ENCODE data around the gene DMXL2. TPM values are rescaled to one million over a fixed set of nuclear protein-coding genes. Genes with fewer than 3 reads are reported as not detected.
"Not testable (repeated sequence)": the region's sequence is repeated elsewhere in the genome, so short reads cannot be mapped to it uniquely, and the experiment has no call there.

Gene DMXL2
- total RNA-seq, 2 donors from 2014 or later: 10.0 to 22.2 TPM

DNA sequence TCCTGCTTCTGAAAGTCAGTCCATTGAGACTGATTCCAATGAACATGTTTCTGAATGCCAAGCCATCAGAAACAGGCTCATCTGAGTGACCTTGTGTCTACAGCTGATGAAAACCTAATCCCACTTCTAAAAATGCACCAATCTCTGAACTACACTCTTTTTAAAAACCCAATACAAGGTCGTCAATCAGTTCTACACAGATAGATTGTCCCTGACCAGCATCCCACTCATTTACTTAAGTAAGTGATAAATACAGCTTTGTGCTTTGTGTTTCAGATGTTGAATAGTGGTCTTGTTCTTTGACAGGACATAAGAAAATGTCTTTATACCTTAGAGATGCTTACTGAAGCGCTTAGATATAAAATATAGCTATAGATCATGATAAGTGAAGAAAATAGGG lies 38.5 kb upstream of the DMXL2 start:
- Histone ChIP-seq H3K27ac (no peak overlapping the region), H3K9me3 (no peaks in the 10 kb centered on the region), H3K27me3 (no peaks in the 10 kb centered on the region), H3K36me3 (no peaks in the 10 kb centered on the region), H3K4me1 (no peaks in the 10 kb centered on the region), H3K4me3 (no peak overlapping the region)
- DNase-seq (ENCODE audit: low spot score): no peak
- TF ChIP-seq, protein P1, sequence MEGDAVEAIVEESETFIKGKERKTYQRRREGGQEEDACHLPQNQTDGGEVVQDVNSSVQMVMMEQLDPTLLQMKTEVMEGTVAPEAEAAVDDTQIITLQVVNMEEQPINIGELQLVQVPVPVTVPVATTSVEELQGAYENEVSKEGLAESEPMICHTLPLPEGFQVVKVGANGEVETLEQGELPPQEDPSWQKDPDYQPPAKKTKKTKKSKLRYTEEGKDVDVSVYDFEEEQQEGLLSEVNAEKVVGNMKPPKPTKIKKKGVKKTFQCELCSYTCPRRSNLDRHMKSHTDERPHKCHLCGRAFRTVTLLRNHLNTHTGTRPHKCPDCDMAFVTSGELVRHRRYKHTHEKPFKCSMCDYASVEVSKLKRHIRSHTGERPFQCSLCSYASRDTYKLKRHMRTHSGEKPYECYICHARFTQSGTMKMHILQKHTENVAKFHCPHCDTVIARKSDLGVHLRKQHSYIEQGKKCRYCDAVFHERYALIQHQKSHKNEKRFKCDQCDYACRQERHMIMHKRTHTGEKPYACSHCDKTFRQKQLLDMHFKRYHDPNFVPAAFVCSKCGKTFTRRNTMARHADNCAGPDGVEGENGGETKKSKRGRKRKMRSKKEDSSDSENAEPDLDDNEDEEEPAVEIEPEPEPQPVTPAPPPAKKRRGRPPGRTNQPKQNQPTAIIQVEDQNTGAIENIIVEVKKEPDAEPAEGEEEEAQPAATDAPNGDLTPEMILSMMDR (IDR thresholded peaks at IDR 0.05): no peak

DNA sequence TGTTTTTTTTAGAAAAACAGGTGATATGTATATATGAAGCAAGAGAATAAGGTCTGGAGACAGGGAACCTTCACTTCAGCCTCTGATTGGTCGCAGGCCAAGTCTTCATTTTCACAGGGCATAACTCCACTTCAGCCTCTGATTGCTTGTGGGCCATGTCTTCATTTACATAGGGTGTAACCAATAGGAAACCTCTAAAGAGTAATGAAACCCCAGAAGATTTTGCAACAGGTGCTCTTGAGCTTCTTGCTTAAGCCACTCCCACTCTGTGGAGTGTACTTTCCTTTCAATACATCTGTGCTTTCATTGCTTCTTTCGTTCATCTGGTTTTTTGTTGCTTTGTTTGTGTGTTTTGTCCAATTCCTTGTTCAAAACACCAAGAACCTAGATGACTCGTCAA lies 36.1 kb upstream of the DMXL2 start:
- no peaks in the 10 kb centered on the region for H3K27me3 ChIP-seq
- no peaks in the 10 kb centered on the region for H3K4me1 ChIP-seq
- no peak overlapping the region for H3K27ac ChIP-seq
- TF ChIP-seq, protein P1 (IDR thresholded peaks at IDR 0.05): no peak
- H3K4me3 ChIP-seq: no peak overlapping the region
- no peaks in the 10 kb centered on the region for H3K36me3 ChIP-seq
- H3K9me3 ChIP-seq: no peaks in the 10 kb centered on the region
- DNase-seq (ENCODE audit: low spot score): no peak

DNA sequence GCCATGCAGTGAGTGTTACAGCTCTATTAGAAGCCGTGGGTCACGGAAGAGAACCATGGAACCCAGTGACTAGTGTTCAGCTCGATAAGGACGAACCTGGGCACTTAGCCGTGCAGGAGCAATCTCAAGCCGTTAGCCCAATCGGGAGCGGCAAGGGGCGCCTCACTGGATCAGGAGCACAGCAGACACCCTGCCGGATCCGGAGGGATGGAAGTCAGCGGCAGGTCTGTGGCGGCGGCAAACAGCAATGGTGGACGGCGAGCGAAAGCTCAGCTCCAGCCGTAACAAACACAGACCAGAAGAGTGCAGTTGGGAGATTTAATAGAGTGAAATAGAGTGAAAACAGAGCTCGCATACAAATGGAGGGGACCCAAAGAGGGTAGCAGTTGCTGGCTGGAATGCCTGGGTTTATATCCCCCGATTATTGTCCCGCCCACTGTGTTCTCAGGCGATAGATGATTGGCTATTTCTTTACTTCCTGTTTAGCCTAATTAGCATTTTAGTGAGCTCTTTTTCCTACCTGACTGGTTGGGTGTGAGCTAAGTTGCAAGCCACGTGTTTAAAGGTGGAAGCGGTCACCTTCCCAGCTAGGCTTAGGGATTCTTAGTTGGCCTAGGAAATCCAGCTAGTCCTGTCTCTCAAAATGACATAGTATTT lies 33.0 kb upstream of the DMXL2 start:
- not testable (repeated sequence) for H3K9me3 ChIP-seq; H3K4me3 ChIP-seq; H3K4me1 ChIP-seq; DNase-seq (ENCODE audit: low spot score); H3K27me3 ChIP-seq; H3K36me3 ChIP-seq; H3K27ac ChIP-seq

DNA sequence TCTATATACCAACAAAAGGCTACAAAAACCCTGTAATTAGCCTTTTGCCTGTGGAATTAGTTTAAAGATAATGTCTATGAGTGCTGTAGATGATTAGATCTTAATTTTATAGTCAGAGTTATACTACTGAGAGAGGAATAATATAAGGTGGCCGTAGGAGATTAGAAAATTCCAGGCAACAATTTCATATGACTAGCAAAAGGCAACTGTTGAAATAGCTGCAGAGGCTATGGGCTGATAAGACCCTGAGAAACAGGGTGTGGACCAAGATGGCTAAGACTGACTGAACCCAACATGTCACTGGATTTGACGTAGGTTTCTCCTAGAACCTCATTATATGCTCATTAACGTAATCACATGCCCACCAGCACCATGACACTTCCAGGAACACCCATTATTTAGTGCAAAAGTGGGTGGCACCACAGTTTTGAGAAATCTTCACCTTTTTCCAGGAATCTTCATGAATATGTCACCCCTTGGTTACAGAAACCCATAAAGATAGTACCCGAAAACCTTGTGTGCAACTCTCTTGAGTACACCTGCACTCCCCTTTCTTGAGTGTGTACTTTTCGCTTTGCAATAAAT lies 29.6 kb upstream of the DMXL2 start:
- H3K4me3 ChIP-seq: no peak overlapping the region
- H3K27me3 ChIP-seq: no peaks in the 10 kb centered on the region
- H3K27ac ChIP-seq: no peak overlapping the region
- no peaks in the 10 kb centered on the region for H3K4me1 ChIP-seq
- DNase-seq (ENCODE audit: low spot score): no peak
- TF ChIP-seq, protein P1 (IDR thresholded peaks at IDR 0.05): no peak
- H3K36me3 ChIP-seq: no peaks in the 10 kb centered on the region
- H3K9me3 ChIP-seq: no peaks in the 10 kb centered on the region

DNA sequence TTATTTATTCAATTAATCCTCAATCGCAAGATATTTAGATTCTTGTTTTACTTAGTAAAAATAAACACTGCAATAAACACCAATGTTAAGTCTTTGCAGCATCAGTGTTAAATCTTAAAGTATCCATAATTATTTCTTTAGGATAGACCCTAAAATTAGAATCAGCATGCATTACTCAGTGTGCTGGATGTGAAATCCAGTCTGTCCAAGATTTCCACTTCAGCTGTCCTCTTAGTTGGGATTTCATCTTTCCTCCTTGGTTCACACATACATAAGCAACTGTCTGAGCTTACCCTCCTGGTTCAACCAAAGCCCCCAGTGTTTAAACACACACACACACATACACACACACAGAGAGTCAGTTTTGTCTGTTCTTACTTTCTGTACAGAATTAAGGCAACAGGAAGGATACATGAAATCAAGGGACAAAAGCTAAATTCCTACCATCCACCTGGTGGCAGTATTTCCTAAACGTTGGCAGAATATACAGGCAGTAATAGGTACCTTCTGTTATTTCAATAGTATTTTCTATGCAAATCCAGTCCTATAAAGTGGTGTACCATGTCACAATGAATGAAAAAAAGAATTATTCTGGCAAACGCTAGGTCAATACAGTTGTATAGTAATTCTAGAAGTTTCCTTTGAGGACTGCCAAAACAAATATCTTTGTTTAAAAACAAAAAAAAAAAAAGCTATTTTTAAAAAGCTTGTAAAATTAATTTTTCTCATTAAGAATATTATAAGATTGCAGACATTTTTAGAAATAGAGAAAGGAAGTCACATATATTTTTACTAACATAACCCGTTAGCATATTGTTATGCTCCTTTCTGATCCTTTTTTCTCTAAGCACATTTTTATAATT lies 27.3 kb upstream of the DMXL2 start:
- H3K36me3 ChIP-seq: no peaks in the 10 kb centered on the region
- DNase-seq (ENCODE audit: low spot score): no peak
- TF ChIP-seq, protein P1 (IDR thresholded peaks at IDR 0.05): peak; percentile 62 to 77
- no peak overlapping the region for H3K4me3 ChIP-seq
- no peak overlapping the region for H3K27ac ChIP-seq
- H3K27me3 ChIP-seq: no peaks in the 10 kb centered on the region
- no peaks in the 10 kb centered on the region for H3K4me1 ChIP-seq
- no peaks in the 10 kb centered on the region for H3K9me3 ChIP-seq

DNA sequence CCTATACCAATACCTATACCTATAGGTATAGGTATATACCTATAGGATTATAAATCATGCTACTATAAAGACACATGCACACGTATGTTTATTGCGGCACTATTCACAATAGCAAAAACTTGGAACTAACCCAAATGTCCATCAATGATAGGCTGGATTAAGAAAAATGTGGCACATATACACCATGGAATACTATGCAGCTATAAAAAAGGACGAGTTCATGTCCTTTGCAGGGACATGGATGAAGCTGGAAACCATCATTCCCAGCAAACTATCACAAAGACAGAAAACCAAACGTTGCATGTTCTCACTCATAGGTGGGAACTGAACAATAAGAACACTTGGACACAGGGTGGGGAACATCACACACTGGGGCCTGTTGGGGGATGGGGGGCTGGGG lies 26.1 kb upstream of the DMXL2 start:
- not testable (repeated sequence) for H3K36me3 ChIP-seq; H3K4me1 ChIP-seq; H3K4me3 ChIP-seq; H3K27me3 ChIP-seq; H3K9me3 ChIP-seq; DNase-seq (ENCODE audit: low spot score); H3K27ac ChIP-seq

DNA sequence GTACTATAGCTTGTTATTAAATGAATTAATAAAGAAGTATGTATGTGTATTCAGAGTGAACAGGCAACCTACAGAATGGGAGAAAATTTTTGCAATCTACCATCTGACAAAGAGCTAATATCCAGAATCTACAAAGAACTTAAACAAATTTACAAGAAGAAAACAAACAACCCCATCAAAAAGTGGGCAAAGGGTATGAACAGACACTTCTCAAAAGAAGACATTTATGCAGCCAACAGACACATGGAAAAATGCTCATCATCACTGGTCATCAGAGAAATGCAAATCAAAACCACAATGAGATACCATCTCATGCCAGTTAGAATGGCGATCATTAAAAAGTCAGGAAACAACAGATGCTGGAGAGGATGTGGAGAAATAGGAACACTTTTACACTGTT lies 25.5 kb upstream of the DMXL2 start:
- DNase-seq (ENCODE audit: low spot score); H3K9me3 ChIP-seq; H3K27ac ChIP-seq; H3K36me3 ChIP-seq; H3K4me3 ChIP-seq; H3K27me3 ChIP-seq; H3K4me1 ChIP-seq: not testable (repeated sequence)
